Measurements from ENCODE around the gene MRPL42. TPM values are rescaled to one million over a fixed set of nuclear protein-coding genes. Genes with fewer than 3 reads are reported as not detected.

Gene MRPL42
- total RNA-seq, 1 experiment from 2014 or later, result 108 TPM

DNA sequence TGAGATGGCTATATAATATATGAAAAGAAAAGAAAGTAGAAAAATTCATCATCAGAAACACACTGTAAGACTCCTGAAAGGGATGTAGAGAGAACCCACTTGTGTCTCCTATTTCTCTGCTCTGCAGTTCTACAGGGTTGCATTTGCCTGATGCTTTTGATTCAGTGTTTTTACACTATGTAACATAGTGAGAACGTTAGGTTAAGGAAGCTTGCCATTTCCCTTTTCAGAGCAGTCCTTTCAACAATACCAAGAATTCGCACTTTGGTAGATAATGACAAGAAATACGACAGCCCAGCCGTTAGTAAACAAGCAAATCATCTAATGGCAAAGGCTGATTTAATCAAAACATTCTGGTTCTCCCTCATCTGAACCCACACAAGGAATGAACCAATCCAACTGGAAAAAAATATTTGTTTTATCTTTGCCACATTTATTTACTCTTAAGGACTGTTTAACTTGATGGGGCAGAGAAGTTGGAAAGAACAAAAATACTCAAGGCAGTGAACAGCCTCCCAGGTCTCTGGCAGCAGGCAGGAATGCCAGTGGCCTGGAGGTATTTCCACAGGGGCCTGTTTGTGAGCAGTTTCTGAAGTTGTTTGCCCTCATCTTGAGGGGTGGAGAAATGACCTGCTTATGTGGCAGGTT, 74.4 kb downstream of the MRPL42 start:
- Histone ChIP-seq H3K27me3 (ENCODE audit: insufficient read depth, low read length) (no peaks in the 10 kb centered on the region), H2AK5ac (ENCODE audit: insufficient read length, low read length) (no peak overlapping the region), H2BK15ac (ENCODE audit: low read depth, low read length) (no peak overlapping the region), H3K4me2 (ENCODE audit: insufficient read depth, insufficient read length, low read length) (no peak overlapping the region), H3K23me2 (ENCODE audit: insufficient read length, low read depth, low read length, poor library complexity, severe bottlenecking) (no peaks in the 10 kb centered on the region), H2AFZ (ENCODE audit: low read length) (no peak overlapping the region), H3T11ph (ENCODE audit: low read length) (no peak overlapping the region), H4K20me1 (ENCODE audit: control insufficient read depth, insufficient read depth, insufficient read length) (no peaks in the 10 kb centered on the region), H3K79me2 (ENCODE audit: insufficient read depth, low read length) (no peaks in the 10 kb centered on the region), H3K4ac (ENCODE audit: low read depth, low read length) (no peak overlapping the region), H2BK5ac (ENCODE audit: insufficient read length, low read length) (no peak overlapping the region), H3K9me3 (ENCODE audit: control insufficient read depth, low read depth, low read length) (no peaks in the 10 kb centered on the region), H3K14ac (ENCODE audit: insufficient read depth, low read length) (no peak overlapping the region), H2BK20ac (ENCODE audit: low read depth, low read length, poor library complexity, severe bottlenecking) (no peak overlapping the region), H3K27ac (ENCODE audit: insufficient read length, low read depth, low read length) (no peak overlapping the region), H3K9ac (ENCODE audit: extremely low read depth, insufficient read length, low read length) (no peak overlapping the region), H3K56ac (ENCODE audit: insufficient read length, low read depth, low read length) (no peak overlapping the region), H3K18ac (ENCODE audit: insufficient read length, low read depth, low read length) (no peak overlapping the region), H4K8ac (replicated peaks; ENCODE audit: insufficient read length, low read depth, low read length) (no peak overlapping the region), H3K79me1 (ENCODE audit: insufficient read depth, low read depth, low read length, poor library complexity, severe bottlenecking) (no peaks in the 10 kb centered on the region), H2BK12ac (ENCODE audit: insufficient read length, low read depth, low read length) (no peak overlapping the region), H4K5ac (ENCODE audit: insufficient read length, low read depth, low read length) (no peak overlapping the region), H4K91ac (ENCODE audit: insufficient read length, low read depth, low read length) (no peak overlapping the region), H3K23ac (ENCODE audit: insufficient read length, low read depth, low read length) (no peak overlapping the region), H3K4me1 (ENCODE audit: insufficient read depth, low read length) (no peaks in the 10 kb centered on the region), H2BK120ac (ENCODE audit: low read depth, low read length, poor library complexity, severe bottlenecking) (no peak overlapping the region)
- Mint-ChIP-seq H3K27ac (no peak overlapping the region), H3K9me3 (no peaks in the 10 kb centered on the region), H3K4me1 (peaks cover 4% of the 10 kb centered on the region in 2 experiments), H3K4me3 (no peak overlapping the region), H3K36me3 (ENCODE audit: insufficient read depth in 1 of 3, low read depth in 3 of 3) (peaks cover 3 to 13% (median 11%) of the 10 kb centered on the region in 3 experiments; a peak in 5 of 7 replicates), H3K27me3 (ENCODE audit: low read depth) (peaks cover 1% of the 10 kb centered on the region; the same call in 1 of the 2 replicates)
- no peak for DNase-seq
- no CpG with 5 or more reads among the region's 4 CpGs for WGBS (ENCODE audit: extremely low coverage, insufficient read length, low lambda C conversion rate)
- TF ChIP-seq, protein P1, sequence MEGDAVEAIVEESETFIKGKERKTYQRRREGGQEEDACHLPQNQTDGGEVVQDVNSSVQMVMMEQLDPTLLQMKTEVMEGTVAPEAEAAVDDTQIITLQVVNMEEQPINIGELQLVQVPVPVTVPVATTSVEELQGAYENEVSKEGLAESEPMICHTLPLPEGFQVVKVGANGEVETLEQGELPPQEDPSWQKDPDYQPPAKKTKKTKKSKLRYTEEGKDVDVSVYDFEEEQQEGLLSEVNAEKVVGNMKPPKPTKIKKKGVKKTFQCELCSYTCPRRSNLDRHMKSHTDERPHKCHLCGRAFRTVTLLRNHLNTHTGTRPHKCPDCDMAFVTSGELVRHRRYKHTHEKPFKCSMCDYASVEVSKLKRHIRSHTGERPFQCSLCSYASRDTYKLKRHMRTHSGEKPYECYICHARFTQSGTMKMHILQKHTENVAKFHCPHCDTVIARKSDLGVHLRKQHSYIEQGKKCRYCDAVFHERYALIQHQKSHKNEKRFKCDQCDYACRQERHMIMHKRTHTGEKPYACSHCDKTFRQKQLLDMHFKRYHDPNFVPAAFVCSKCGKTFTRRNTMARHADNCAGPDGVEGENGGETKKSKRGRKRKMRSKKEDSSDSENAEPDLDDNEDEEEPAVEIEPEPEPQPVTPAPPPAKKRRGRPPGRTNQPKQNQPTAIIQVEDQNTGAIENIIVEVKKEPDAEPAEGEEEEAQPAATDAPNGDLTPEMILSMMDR (conservative IDR thresholded peaks at IDR 0.05), result no peak

Measured in H9 (cell line).